ENCODE data around the gene DEUP1.

DNA sequence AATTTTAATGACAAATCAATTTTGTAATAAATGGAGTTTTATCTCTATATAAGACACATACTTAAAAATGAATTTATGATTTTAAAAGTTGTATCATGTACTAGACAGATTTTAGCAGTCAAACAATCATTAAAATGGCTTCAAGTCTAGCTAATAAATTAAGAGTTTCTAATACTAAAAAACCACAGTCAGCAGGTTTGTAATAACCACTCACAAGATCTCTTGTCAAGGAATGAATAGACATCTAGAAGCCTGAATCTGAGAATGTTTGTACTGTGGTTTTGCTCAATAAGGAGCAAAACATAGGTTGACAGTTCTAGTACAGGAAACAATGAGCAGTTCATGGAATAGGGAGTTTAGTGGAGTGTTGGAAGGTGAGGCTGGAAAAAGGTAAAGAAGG is 81.2 kb downstream of the DEUP1 start:
- TF ChIP-seq EZH2 (IDR thresholded peaks at IDR 0.05; ENCODE audit: insufficient read depth, low read length) (no peak), CTCF (IDR thresholded peaks at IDR 0.05; ENCODE audit: insufficient read depth, low read depth, low read length) (no peak)
